GM20000 (cell line): ENCODE measurements around the gene NSMCE1.

Experiments used
- DNase-seq: peaks from one replicate; pipeline ENCODE4 v3.0.0; 2012; ENCODE audit warnings: low spot score
- TF ChIP-seq, protein P1 (sequence below): IDR thresholded peaks from 2 replicates; pipeline ENCODE4 v1.5.1; 2012; ENCODE audit warnings: mild to moderate bottlenecking, control low read depth; ENCODE audit errors: extremely low read depth, missing control alignments

The NSMCE1 gene

DNA sequence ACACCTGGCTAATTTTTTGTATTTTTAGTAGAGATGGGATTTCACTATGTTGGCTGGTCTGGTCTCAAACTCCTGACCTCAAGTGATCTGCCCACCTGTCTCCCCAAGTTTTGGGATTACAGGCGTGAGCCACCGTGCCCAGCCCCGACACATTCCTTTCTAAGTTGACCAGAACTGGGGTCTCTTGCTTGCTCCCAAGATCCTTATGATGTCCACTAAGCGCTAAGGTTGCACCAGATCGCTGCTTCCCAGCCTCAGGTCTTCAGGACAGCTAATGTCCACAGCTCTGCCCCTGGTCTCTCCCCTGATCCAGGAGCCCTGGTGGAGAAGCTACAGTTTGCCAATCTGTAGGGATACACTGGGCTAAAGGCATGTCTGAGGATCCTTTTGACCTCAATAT lies 29.5 kb downstream of the NSMCE1 start:
- no peak for DNase-seq
- TF ChIP-seq, protein P1, sequence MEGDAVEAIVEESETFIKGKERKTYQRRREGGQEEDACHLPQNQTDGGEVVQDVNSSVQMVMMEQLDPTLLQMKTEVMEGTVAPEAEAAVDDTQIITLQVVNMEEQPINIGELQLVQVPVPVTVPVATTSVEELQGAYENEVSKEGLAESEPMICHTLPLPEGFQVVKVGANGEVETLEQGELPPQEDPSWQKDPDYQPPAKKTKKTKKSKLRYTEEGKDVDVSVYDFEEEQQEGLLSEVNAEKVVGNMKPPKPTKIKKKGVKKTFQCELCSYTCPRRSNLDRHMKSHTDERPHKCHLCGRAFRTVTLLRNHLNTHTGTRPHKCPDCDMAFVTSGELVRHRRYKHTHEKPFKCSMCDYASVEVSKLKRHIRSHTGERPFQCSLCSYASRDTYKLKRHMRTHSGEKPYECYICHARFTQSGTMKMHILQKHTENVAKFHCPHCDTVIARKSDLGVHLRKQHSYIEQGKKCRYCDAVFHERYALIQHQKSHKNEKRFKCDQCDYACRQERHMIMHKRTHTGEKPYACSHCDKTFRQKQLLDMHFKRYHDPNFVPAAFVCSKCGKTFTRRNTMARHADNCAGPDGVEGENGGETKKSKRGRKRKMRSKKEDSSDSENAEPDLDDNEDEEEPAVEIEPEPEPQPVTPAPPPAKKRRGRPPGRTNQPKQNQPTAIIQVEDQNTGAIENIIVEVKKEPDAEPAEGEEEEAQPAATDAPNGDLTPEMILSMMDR = no peak

GRCh38 chr16:27238591-27238990 lies 30.0 kb downstream of the NSMCE1 start:
- TF ChIP-seq, protein P1 = no peak
- no peak for DNase-seq

GRCh38 chr16:27238016-27238587 lies 30.5 kb downstream of the NSMCE1 start:
- DNase-seq = no peak
- TF ChIP-seq, protein P1 = no peak

DNA sequence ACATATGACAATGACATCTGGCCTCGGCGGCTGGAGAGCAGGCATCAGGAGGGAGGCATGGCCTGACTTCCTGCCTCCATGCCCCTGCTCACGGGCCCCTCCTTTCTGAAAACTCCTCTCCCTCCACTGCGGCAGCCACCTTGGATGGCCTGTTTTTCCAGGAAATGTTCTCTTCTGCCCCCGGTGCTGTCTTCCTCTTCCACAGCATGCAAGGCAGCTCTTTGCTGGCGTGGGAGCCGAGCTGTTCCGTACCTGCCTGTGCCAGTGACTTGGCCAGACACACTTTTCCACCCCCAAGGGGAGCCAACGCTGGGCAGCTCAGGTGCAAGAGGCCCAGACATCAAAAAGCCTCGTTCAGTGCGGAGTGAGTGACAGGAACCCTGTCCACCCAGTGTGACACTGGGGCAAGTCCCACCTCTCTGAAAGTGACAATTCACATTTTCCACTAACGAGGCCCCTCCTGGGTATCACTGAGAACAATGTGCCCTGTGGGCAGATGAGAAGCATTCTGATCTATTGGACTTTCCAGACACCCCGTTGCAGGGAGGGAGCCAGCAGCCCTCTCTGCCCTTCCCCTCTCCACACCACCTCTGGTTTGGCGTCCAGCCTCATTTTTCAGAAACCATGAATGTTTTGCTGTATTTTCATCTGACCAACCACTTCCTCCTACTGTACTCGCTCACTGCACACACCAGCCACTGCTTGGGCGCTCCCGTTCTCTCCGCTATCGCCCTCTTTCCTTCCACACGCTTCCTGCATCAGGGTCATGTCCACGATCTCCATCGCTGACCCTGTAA lies 31.2 kb downstream of the NSMCE1 start:
- TF ChIP-seq, protein P1 = no peak
- peak; percentile 72 for DNase-seq

DNA sequence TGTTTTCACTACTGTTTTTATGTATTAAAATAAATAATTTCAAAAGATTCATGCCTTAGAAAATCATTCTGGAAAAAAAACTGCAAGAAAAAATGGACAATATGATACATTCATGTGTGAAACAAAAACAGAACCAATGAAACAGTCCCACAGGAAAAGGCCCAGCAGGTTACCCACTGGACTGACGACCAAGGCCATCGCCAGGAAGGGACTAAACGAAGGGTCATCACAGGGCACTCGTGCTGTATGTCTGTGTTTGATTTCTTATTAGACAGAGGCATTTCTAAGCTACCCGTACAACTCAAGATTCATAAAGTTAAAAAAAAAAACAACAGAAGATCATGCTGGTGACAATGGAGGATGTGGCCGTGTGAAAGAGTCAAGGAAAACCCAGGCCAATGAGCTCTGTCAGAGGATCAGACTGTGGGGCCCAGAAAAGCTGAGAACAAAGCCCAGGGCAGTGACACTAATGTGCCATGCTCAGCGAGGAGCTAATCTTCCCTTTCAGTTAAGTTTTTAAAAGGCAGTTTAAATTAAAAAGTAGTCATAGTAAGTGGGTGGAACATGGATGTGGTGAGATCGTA lies 31.8 kb downstream of the NSMCE1 start:
- DNase-seq = no peak
- TF ChIP-seq, protein P1 = no peak

- TF ChIP-seq, protein P1 = no peak
- DNase-seq = no peak
These were observed 32.7 kb downstream of the NSMCE1 start for GRCh38 chr16:27235938-27236245.
